Measurements from ENCODE around the gene ATP2A1.
"Not testable (repeated sequence)": the region's sequence is repeated elsewhere in the genome, so short reads cannot be mapped to it uniquely, and the experiment has no call there.

Gene ATP2A1

GRCh38 chr16:28924399-28924761, 46.1 kb downstream of the ATP2A1 start:
- TF ChIP-seq, protein P1, sequence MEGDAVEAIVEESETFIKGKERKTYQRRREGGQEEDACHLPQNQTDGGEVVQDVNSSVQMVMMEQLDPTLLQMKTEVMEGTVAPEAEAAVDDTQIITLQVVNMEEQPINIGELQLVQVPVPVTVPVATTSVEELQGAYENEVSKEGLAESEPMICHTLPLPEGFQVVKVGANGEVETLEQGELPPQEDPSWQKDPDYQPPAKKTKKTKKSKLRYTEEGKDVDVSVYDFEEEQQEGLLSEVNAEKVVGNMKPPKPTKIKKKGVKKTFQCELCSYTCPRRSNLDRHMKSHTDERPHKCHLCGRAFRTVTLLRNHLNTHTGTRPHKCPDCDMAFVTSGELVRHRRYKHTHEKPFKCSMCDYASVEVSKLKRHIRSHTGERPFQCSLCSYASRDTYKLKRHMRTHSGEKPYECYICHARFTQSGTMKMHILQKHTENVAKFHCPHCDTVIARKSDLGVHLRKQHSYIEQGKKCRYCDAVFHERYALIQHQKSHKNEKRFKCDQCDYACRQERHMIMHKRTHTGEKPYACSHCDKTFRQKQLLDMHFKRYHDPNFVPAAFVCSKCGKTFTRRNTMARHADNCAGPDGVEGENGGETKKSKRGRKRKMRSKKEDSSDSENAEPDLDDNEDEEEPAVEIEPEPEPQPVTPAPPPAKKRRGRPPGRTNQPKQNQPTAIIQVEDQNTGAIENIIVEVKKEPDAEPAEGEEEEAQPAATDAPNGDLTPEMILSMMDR (IDR thresholded peaks at IDR 0.05; ENCODE audit: low read depth, low read length, missing control alignments): no peak
- no peak for DNase-seq (ENCODE audit: low read depth)
- in situ Hi-C loops (cut with HindIII; ENCODE audit: low sequenced_read_pairs): no loop called here
- H3K4me3 ChIP-seq (ENCODE audit: low read depth, low read length): peak overlapping the region; percentile 83

DNA sequence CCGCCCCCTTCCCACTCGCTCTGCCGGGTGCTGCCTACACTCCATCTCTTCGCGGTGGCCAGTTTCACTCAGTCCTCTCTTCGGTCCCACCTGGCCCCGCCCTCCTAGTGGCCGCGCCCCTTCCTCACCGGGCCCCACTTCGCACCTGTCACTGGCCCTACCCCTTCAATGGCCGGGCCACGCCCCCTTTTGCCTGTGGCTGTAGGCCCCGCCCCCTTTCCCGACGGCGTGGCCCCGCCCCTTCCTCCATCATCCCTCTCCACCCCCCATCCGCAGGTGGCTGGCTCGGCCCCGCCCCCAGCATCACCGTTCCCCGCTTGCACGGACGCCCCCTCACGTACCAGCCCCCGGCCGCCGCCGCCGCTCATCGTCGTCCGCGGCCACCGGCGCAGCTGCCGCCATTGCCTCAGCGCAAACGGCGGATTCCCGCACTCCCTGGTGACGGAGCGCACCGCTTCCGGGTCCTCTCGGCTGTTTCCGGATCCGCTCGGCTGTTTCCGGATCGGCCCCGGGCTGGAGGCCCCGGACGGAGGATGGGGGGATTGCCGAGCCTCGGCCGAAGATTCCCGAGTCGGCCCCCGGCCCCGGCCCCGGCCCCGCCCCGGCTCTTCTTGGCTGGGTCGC, 46.6 kb downstream of the ATP2A1 start, which contains the start of gene RABEP2:
Gene RABEP2, minus strand, starts transcription at position 477 of the 624 bp plus-strand sequence. Its CDS starts 75 bp downstream, at position 402.
- in situ Hi-C loops (cut with HindIII; ENCODE audit: low sequenced_read_pairs): no loop called here

GRCh38 chr16:28925386-28926228, 47.3 kb downstream of the ATP2A1 start:
- no peak for DNase-seq (ENCODE audit: low read depth)
- peak overlapping the region; percentile 83 for H3K4me3 ChIP-seq (ENCODE audit: low read depth, low read length)
- TF ChIP-seq, protein P1 (IDR thresholded peaks at IDR 0.05; ENCODE audit: low read depth, low read length, missing control alignments): no peak
- in situ Hi-C loops (cut with HindIII; ENCODE audit: low sequenced_read_pairs): no loop called here

More for the DNA sequence above, 46.6 kb downstream of the ATP2A1 start, which contains the start of gene RABEP2:
- TF ChIP-seq, protein P1 (IDR thresholded peaks at IDR 0.05; ENCODE audit: low read depth, low read length, missing control alignments): no peak
- H3K4me3 ChIP-seq (ENCODE audit: low read depth, low read length): peak within 1 kb of the TSS; percentile 83
- peak; percentile 60 for DNase-seq (ENCODE audit: low read depth)

DNA sequence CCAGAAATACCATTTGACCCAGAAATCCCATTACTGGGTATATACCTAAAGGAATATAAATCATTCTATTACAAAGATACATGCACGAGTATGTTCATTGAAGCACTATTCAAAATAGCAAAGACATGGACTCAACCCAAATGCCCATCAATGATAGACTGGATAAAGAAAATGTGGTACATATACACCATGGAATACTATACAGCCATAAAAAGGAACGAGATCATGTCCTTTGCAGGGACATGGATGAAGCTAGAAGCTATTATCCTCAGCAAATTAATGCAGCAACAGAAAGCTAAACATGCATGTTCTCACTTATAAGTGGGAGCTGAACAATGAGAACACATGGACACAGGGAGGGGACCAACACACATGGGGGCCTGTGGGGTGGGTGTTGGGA, 48.0 kb downstream of the ATP2A1 start:
- in situ Hi-C loops (cut with HindIII; ENCODE audit: low sequenced_read_pairs); H3K4me3 ChIP-seq (ENCODE audit: low read depth, low read length): not testable (repeated sequence)

GRCh38 chr16:28927815-28928214, 49.5 kb downstream of the ATP2A1 start:
- DNase-seq (ENCODE audit: low read depth): no peak

More for the DNA sequence above, 48.0 kb downstream of the ATP2A1 start:
- DNase-seq (ENCODE audit: low read depth): not testable (repeated sequence)

DNA sequence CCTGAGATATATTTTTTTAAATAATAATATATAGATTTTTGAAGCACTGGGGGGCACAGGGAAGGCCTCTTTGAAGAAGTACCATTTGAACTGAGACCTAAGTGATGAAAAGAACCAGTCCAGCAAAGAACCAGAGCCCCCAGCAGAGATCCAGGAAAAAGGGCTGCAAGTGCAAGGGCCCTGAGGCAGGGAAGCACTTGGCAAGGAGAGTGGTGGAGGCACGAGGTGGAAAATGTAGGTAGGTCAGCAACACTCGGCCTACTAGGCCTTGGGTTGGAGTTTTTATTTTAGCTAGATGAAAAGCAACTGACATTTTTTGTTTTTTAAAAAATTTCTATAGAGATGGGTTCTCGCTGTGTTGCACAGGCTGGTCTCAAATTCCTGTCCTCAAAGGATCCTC, 51.9 kb downstream of the ATP2A1 start:
- TF ChIP-seq, protein P1 (IDR thresholded peaks at IDR 0.05; ENCODE audit: low read depth, low read length, missing control alignments): no peak
- DNase-seq (ENCODE audit: low read depth): no peak
- H3K4me3 ChIP-seq (ENCODE audit: low read depth, low read length): no peak overlapping the region
- in situ Hi-C loops (cut with HindIII; ENCODE audit: low sequenced_read_pairs): no loop called here

More at GRCh38 chr16:28927815-28928214, 49.5 kb downstream of the ATP2A1 start:
- no peak overlapping the region for H3K4me3 ChIP-seq (ENCODE audit: low read depth, low read length)
- in situ Hi-C loops (cut with HindIII; ENCODE audit: low sequenced_read_pairs): no loop called here
- TF ChIP-seq, protein P1 (IDR thresholded peaks at IDR 0.05; ENCODE audit: low read depth, low read length, missing control alignments): no peak

GRCh38 chr16:28930652-28931051, 52.4 kb downstream of the ATP2A1 start:
- TF ChIP-seq, protein P1 (IDR thresholded peaks at IDR 0.05; ENCODE audit: low read depth, low read length, missing control alignments): no peak
- in situ Hi-C loops (cut with HindIII; ENCODE audit: low sequenced_read_pairs): no loop called here
- H3K4me3 ChIP-seq (ENCODE audit: low read depth, low read length): no peak overlapping the region
- DNase-seq (ENCODE audit: low read depth): no peak

Measured in astrocyte of the cerebellum (primary cell).